ENCODE data around the gene NSMF.

DNA sequence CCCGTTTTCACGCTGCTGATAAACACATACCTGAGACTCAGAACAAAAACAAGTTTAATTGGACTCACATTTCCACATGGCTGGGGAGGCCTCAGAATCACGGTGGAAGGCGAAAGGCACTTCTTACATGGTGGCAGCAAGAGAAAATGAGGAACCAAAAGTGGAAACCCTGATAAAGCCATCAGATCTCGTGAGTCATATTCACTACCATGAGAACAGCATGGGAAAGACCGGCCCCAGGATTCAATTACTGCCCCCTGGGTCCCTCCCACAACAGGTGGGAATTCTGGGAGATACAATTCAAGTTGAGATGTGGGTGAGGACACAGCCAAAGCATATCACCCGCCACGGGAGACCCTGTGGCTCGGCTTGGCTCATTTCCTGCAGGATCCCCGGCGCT lies 56.4 kb downstream of the NSMF start:
- no peak for TF ChIP-seq EZH2 (IDR thresholded peaks at IDR 0.05; ENCODE audit: borderline replicate concordance, low read depth, low read length, poor library complexity, severe bottlenecking)
- TF ChIP-seq, protein P1, sequence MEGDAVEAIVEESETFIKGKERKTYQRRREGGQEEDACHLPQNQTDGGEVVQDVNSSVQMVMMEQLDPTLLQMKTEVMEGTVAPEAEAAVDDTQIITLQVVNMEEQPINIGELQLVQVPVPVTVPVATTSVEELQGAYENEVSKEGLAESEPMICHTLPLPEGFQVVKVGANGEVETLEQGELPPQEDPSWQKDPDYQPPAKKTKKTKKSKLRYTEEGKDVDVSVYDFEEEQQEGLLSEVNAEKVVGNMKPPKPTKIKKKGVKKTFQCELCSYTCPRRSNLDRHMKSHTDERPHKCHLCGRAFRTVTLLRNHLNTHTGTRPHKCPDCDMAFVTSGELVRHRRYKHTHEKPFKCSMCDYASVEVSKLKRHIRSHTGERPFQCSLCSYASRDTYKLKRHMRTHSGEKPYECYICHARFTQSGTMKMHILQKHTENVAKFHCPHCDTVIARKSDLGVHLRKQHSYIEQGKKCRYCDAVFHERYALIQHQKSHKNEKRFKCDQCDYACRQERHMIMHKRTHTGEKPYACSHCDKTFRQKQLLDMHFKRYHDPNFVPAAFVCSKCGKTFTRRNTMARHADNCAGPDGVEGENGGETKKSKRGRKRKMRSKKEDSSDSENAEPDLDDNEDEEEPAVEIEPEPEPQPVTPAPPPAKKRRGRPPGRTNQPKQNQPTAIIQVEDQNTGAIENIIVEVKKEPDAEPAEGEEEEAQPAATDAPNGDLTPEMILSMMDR (conservative IDR thresholded peaks at IDR 0.05; ENCODE audit: low read depth, low read length) = no peak
